Spleen (tissue), 7 donors: ENCODE measurements around the gene C9orf72.

Experiments used
- CTCF ChIP-seq, 11 experiments: fragments of 200-600 bp in 7 of 11; fragments of 450-650 bp in 4 of 11; sonication (generic) in 4 of 11; IDR thresholded peaks in 8 of 11; conservative IDR thresholded peaks in 3 of 11; 1 replicate in 7 of 11; 2 replicates in 4 of 11; pipeline versions ENCODE4 v1.4.0 to v1.8.0; 2016 to 2021; ENCODE audit warnings: antibody characterized with exemption in 11 of 11, inconsistent platforms in 4 of 11, mild to moderate bottlenecking in 1 of 11
- POLR2AphosphoS5 ChIP-seq, 3 donors: sonication (generic); formaldehyde crosslinking; IDR thresholded peaks; one replicate each; pipeline ENCODE4 v1.5.1; 2017; ENCODE audit warnings: antibody characterized with exemption in 3 of 3
- donor health status: DM: no; HTN: no; CAD: no; lungs with moderate emphysema.
- donor health status: DM: no; HTN: no; CAD: no.
- donor health status: DM: no; HTN: no; CAD: no.

GRCh38 chr9:27589462-27589861 lies 16.2 kb upstream of the C9orf72 start:
- TF ChIP-seq CTCF (IDR thresholded peaks at IDR 0.05 in 8 of 11, conservative IDR thresholded peaks at IDR 0.05 in 3 of 11), result no peak
- no peak for TF ChIP-seq POLR2AphosphoS5 (IDR thresholded peaks at IDR 0.05)
